ENCODE measurements around the gene KCNH8. TPM values are rescaled to one million over a fixed set of nuclear protein-coding genes. Genes with fewer than 3 reads are reported as not detected.

Gene KCNH8
- polyA plus RNA-seq, 1 donor: 0.10 TPM

DNA sequence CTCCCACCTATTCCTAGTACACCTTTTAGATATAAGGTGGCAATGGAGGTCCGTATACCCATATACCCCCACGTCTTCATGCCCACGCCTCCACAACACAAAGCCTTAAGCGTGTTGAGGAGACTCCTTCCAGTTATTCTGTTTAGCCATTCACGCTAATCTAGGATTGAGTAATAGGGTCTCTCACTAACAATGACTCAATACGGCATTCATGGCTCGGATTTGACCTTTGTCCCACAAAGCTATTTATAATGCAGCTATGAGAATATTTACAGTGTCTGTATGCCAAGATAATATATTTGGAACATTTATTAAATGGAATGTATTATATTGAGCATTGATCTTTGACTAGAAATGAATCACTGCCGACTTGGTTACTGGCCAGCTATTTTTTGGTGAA lies 215.8 kb downstream of the KCNH8 start:
- DNase-seq (ENCODE audit: low read depth): no peak

DNA sequence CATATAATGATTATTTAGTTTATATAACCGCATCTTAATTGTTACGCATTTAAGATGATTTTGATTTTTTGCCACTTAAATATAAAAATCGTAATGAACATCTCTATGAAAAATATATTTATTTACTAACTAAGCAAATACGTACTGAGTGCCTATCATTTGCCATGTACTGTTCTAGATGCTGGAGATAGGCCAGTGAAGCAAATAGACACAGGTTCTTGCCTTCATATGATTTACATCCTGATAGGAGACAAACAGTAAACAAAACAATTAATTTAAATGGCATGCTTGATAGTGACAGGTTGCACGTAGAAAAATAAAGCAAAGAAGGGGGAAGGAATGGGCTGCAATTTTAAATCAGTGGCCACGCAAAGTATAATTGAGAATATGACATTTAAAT lies 217.2 kb downstream of the KCNH8 start:
- DNase-seq (ENCODE audit: low read depth): no peak

DNA sequence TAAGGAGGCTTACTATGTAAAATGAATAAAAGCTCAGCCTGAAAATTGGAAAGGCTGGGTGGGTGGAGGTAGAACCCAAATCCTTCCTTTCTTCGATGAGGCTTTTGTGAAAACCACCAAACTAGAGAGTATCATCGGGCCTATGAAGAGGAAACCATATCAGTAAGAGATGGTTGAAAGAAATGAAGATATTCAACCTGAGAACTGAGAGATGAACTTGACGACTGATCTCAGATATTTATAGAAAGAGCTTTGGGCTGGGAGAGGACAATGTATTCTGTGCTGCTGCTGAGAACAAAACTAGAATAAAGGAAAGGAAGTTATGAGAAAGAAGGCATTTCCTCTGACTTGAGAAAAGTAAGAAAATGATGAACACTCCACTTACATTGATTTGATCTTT lies 236.6 kb downstream of the KCNH8 start:
- no peak for DNase-seq (ENCODE audit: low read depth)

GRCh38 chr3:19392150-19392549 lies 243.8 kb downstream of the KCNH8 start:
- DNase-seq (ENCODE audit: low read depth): no peak

DNA sequence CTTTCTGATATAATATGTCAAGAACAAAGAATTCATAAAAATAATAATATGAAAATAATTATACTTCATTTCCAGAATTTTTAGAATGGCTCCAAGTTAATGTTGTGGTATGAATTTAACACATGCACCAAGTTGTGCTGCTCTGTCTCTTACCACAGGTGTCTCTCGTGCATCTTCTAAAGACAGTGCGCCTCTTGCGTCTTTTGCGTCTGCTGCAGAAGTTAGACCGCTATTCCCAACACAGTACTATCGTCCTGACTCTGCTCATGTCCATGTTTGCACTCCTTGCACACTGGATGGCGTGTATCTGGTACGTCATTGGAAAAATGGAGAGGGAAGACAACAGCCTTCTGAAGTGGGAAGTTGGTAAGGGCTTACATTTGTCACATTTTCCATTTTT lies 246.6 kb downstream of the KCNH8 start:
- no peak for DNase-seq (ENCODE audit: low read depth)

- DNase-seq (ENCODE audit: low read depth): no peak
Observed at GRCh38 chr3:19396726-19397125, 248.4 kb downstream of the KCNH8 start.

GRCh38 chr3:19399356-19399755 lies 251.0 kb downstream of the KCNH8 start:
- DNase-seq (ENCODE audit: low read depth): no peak

DNA sequence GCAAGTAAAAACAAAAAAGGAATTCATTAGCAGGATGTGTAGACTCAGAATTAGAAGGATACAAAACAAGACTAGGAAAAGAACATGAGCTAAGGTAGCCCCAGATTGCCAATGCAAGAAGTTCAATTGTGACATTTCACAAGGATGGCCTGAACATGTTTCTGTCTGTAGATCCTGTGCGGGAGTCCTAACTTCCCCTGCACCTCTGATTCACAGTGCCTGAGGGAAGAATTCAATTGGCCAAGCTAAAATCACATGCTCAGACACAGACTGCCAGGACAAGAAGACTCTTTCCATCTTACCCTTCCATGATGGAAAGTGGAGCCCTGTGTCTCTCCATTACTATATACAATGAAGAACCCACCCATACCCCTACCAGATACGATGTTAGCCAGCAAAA lies 251.5 kb downstream of the KCNH8 start:
- no peak for DNase-seq (ENCODE audit: low read depth)

DNA sequence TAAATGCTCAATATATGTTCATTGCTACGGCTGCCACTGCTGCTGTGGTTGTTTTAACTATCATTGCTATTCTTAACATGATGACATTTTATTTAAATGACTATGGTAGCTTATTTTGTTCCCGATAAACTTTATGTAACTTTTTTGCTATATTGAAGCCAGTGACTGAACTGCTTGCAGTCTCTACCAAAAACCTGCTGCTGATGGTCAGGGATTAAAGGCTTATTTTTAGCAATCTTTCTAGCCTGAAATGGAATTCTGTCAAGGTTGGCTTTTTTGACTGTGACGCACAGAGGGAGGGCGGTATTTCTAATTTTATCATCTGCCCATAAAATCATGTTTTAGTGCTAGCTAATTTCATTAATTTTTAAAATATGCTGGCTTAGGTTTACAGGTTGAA lies 271.8 kb downstream of the KCNH8 start:
- no peak for DNase-seq (ENCODE audit: low read depth)

DNA sequence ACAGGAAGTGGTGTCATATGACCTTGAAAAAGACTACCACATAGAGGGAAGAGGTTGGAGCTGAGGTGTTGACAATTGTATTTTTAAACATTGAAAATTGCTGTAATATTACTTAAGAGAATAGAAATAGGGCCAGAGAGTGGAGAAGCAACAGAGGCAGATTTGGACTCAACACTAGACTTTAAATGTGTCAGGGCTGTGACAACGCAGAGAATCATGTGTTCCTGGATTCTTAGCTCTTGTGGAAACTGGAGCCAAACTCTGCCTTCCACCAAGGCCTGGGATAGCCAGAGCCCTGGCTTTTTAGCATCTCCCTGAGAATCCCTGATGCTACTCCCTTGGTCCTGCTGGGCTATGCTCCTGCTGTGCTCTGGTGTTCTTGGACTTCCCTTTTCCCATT lies 277.5 kb downstream of the KCNH8 start:
- no peak for DNase-seq (ENCODE audit: low read depth)

- DNase-seq (ENCODE audit: low read depth): no peak
Observed at GRCh38 chr3:19427422-19428149, 279.3 kb downstream of the KCNH8 start.

DNA sequence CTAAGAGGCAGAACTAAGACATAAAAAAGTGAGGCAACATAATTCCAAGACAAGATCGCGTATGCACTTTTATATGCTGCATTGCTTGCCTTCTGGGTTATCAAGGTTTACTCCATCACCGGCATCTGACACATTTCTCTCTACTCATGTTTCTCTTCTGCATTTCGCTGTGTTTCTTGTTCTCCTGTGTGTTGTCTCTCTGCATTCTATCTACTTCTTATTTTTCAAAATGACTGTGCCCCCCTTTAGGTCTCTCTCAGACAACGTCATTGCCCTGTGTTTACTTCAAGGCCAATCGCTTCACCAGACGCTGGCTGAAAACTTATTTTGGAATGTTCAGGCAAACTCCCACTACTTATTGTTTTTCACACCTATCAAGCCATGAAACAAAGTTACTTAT lies 280.4 kb downstream of the KCNH8 start:
- DNase-seq (ENCODE audit: low read depth): no peak

DNA sequence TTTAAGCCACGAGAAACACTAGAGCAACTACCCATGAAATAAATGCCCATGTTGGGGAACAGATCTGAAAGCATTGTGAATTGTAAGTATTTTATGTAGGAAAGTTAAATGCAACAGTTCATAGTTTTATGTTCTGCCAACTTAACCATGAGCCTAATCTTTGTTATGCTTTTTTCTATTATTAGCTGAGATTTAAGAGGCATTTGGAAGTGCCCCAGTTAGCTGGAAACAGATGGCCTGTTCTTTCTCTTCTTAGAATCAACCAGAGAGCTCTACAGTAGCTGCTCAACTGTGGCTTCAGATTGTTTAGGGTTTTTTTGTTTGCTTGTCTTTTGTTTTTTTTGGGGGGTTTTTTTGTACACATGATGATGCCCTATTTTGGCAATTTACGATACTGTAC lies 284.4 kb downstream of the KCNH8 start:
- no peak for DNase-seq (ENCODE audit: low read depth)

DNA sequence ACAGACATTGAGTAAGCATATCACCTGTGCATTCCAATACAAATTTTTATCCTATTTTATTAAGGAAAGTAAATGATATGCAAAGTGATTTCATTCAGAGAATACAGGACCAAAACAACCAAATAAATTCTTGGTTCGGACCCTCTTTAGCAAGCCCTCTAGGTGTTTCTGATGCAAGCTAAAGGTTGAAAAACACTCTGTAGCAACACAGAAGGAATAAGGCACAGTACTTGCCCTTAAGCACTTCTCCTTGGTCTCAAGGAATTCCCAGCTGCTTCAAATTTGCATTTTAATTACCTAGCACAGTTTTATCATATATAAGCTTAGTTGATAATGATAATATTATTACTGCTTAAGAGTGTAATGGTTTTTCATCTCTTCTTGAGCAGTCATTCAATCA lies 288.4 kb downstream of the KCNH8 start:
- DNase-seq (ENCODE audit: low read depth): no peak

DNA sequence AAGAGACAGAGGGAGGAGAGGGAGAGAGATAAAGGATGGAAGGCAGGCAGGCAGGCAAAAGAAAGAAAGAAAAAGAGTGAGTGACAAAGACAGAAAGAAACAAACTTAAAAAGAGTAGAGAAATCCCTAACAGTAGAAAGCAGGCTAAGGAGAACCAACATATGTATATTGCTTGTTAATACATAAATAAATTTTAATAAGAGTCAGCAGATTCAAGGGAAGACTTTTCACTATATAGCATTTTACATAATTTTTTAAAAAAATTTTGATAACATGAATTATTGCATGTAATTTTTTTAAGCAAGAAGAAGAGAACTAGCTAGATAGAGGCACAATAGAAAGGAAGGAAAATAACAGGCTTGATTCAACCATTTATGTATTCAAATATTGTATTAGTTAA lies 291.6 kb downstream of the KCNH8 start:
- no peak for DNase-seq (ENCODE audit: low read depth)

DNA sequence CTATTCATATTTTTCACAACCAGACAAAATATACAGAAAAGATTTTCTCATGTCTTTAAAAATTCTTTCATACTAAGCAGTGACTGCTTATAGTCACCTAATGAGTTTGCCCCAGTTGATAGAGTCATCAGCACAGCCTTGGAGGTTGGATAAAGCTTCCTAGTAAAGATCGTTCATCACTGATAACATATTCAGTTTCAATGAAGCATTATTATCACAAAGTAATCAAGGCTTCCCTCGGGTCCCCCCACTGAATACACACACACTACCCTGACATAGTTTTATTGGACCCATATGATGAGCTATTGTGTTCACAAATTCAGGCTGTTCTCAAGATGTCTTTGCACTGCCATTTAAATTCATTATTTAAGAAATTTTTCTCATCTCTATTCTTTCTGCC lies 297.8 kb downstream of the KCNH8 start:
- no peak for DNase-seq (ENCODE audit: low read depth)

GRCh38 chr3:19446687-19447086 lies 298.4 kb downstream of the KCNH8 start:
- no peak for DNase-seq (ENCODE audit: low read depth)

DNA sequence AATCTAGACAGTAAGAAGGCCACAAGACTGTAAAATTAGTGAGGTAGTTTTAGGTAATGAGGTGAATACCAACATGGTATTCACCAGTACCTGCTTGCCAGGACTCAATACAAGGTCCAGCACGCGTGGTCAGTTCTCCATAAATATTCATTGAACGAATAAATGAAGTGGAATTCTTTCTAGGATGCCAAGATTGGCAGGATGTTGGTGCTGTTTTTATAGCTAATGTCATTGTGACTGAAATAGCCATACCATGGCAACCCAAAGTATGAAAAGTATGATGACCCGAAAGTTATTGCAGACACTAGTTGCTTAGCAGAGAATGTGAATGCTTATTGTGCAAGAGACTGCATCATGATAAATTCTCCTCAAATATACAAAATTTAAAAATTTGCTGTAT lies 307.2 kb downstream of the KCNH8 start:
- DNase-seq (ENCODE audit: low read depth): no peak

DNA sequence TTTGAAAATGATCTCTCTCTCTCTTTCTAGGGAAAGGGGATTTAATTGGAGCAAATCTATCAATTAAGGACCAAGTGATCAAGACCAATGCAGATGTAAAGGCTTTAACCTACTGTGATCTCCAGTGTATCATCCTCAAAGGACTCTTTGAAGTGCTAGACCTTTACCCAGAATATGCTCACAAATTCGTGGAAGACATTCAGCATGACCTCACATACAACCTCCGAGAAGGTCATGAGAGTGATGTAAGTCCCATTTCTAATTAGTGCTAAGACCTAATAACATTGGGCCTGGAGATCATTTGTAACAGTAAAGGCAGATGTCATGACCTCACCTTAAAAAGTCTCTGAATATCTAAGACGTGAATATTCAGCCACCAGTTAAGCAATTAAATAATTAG lies 308.4 kb downstream of the KCNH8 start:
- no peak for DNase-seq (ENCODE audit: low read depth)

DNA sequence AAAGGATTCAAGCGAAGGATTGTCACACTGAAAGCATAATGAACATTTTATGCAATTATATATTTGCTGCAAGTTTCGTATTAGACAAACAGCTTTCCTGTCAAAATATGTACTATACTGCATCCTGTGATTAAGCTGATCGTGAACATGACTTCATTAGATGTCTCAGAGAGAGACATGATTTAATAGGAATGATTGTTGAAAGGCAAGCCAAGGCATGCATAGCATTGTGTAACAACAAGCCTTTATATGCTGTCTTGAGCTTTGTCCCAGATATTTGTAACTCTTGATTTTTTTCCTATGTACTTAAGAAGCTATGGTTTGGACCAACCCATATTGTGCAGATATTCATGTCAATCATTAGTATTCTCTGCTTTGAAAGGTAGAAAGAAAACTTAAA lies 309.1 kb downstream of the KCNH8 start:
- DNase-seq (ENCODE audit: low read depth): no peak

- no peak for DNase-seq (ENCODE audit: low read depth)
Observed at GRCh38 chr3:19467761-19468160, 319.5 kb downstream of the KCNH8 start.

DNA sequence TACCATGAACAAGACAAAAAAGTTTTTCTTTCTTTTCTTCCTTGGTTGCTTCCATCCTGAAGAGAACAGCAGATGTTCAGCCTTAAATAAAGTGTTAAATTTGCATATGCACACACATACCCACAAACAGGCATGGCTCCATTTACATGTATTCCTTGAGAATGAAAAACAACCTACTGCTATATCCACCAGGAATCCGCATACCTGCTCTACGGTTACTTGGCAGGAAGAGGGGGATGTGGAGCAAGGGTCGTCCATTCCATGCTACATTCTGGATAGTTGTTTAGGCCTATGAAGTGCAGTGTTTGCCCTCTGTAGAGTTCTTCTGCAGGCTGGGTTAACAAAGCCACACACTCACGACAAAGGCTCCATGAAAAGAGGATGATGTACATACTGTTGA lies 322.8 kb downstream of the KCNH8 start:
- no peak for DNase-seq (ENCODE audit: low read depth)

DNA sequence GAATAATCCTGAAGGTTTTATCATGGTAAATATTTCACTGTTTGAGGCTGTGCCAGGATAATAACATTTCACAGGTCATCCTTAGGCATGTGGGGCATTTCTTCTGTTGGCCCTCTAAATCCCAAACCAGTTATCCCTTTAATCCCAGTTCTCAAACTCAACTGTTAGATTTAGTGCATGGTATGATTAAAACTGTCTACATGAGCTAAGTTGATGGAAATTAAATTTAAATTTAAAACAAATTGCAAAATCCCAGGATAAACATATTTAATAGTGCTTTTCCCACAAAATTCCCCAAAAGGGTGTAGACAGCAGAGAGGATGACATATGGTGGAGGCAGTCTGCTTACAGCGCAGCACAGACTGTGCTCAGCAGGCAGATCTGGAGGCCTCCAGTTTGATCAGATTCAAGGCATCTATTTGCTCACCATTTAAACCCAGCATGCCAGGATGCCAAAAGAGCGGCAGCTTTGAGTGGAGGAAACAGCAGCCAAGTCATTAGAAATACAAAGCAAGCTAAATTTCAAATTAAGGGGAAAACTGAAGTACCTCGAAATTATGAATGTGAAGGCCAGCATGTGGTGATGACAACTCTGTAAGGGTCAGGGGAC lies 325.8 kb downstream of the KCNH8 start:
- no peak for DNase-seq (ENCODE audit: low read depth)

DNA sequence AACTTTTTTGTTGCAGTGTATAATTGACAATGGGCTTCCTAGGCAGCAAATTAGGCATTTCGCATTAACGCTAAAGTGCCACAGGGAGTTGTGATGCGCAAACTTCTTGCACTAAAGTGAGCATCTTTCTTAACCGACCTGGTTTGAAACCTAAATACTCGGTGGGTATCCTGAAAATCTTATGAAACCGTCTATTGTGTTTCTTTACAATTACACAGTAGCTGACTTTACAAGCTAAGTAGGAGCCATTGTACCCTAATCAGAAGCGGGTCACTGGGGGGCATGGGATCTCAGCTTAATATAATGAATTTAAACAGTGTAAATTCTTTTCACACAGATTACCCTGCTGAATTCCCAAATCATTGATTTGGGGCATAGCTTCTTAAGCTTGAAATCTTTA lies 328.0 kb downstream of the KCNH8 start:
- DNase-seq (ENCODE audit: low read depth): no peak

Data from forelimb muscle (tissue), 1 donor.